Stimulated activated CD8-positive, alpha-beta memory T cell treated with anti-CD3 and anti-CD28 coated beads, Interleukin-4, amount 100 ng/mL, for 24 hours (primary cell): ENCODE measurements around the gene CHD5.

Experiments used
- DNase-seq: peaks from one replicate; pipeline ENCODE4 v3.0.0-alpha.2; 2020; ENCODE audit warnings: low read depth

The CHD5 gene

DNA sequence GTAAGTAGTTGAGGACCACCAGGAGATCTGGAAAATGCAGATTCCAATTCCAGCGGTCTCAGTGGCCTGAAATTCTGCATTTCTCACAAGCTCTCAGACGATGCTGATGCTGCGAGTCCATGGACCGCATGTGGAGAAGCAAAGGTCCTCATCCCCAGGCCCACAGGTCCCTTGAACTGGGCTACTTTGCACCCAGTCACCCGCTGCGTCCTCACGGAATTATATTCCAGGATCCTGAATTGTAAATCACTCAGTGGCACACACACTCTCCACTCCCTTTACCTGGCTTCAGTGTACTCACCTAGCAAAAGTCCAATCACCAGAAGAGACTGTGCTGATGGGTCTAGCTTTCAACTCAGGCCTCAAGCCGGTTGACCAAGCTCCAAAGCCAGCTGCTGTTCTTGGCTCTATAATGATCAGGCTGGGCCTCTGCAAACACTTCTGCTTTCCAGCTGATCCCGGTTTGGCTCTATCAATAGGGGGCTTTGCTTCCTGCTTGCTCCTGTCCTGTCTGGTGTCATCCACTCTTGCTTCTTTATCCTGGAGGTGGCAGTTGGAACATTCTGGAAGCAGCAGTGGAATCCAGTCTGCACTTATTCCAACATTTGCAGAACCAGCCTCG, 20.2 kb upstream of the CHD5 start:
- no peak for DNase-seq

DNA sequence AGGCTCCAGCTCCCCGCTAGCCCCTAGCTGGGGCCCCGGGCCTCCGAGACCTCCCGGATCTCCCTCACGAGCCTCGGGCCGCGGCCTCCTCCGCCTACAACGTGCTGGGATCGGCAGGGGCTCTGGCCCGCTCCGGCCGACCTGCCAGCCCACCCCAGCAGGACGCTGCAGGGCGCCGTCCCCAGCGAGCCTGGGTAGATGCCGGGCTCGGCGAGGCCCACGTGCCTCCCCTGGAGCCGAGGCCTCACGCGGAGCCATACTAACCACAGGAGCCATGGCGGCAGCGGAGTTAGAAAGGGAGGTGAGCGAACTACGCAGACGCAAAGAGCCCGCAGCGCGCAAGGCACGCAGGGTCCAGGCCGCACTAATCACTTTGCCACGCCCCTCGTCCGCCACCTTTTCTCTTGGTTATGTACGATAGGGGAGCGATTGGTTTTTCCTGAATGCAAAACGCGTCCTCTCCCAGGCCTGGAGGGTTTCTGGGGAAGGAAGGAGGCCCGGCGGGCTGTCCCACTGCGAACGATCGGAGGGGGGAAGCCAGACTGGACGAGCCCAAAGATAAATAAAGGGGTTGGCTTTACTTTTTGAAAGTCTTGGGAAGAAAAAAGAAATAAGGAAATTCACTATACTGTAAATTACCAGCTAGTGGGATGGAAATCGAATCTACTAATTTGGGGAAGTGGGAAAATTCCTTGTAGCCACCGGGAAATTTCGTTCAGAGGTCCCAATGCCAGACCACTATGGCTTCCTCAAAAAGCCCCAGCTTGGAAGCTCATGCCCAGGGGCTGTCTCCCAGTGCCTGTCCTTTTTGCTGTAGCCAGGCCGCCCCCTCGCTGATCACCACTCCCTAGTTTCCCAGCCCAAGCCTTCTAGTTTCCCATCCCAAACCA, 19.4 kb upstream of the CHD5 start, which contains the start of gene RPL22:
RPL22 (minus strand) TSS at position 298 of the 890 bp plus-strand sequence; CDS start at position 276, 22 bp downstream.
- DNase-seq = peak; percentile 95

DNA sequence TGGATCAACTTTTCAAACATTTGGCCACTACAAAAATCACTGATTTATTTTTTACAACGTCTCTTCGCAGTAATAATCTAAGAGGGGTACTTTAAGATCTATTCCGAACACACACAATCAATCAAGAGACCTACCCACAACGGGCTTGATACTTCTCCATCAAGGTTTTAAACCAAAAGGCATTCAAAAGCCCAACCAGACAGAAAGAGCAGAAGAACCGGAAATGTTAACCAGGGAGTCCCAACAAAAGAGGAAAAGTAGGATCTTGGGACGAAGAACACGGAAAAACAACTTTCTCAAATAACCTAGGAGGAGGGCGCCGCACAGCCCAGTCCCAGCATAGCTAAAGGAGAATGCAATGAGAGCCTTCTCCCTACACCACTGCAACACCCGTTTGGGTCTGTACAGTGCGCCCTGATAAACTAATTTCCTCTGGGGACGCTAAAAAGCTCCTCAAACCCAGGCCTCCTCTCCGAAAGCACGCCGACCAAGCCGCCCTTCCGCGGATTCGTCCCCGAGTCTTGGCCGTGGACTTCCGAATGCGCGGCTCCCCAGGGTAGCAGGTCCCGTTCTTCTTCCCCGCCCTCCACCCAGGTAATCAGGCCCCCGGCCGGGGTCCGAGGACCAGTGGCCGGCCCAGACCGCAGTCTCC, 18.7 kb upstream of the CHD5 start:
- DNase-seq = no peak

DNA sequence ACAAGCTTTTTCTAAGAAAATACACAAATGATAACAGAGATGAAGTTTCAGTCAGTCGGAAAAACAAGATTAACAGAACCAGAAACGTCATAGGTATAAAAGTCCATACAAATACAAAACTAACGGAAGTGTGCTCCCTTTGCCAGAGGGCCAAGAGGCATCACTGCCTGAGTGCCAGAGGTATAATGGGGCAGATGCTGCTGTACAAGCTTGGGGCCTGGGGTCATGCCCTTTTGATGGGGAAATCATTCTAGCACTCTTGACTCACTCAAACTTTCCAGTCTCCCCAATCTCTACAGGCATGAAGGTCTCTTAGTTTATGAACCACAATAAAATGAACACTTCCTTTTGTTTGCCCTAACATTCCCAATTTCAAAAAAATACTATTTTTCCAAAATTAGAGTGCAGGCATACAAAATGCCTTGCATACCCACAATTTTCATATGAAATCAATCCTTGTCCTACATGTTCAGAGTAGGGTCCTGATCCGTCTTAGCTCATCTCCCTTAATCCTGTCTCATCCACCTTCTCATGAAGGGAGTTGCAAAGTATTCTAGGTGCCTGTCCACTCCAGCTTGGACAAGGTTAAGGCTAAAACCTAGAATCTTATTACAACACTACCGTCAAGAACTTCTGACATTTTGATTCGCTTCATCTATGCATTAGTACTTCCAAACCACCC, 17.8 kb upstream of the CHD5 start:
- DNase-seq = no peak

DNA sequence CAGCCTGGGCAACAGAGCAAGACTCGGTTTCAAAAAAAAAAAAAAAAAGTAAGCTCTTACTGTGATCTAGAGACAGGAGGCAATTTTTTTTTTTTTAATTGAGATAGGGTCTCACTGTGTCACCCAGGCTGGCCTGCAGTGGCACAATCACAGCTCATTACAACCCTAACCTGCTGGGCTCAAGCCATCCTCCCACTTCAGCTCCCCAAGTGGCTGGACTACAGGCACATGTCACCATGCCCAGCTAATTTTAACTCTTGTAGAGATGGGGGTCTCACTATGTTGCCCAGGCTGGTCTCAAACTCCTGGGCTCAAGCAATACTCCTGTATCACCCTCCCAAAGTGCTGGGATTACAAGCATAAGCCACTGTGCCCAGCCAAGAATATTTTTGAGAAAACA, 11.8 kb upstream of the CHD5 start:
- DNase-seq = no peak

DNA sequence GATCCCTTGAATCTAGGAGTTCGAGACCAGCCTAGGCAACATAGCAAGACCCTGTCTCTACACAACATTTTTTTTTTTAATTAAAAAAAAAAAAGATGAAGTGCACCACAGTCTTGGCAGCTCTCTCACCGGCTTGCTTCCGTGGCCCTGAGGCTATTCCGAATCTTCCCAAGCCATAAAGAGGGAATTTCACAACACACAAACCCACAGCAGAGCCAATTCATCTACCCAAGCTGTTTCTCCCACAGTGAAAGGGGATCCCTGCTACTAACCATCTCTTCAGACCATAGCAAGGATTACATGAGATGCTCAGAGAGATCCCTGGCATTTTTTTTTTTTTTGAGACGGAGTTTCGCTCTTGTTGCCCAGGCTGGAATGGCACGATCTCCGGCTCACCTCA, 8.3 kb upstream of the CHD5 start:
- no peak for DNase-seq

DNA sequence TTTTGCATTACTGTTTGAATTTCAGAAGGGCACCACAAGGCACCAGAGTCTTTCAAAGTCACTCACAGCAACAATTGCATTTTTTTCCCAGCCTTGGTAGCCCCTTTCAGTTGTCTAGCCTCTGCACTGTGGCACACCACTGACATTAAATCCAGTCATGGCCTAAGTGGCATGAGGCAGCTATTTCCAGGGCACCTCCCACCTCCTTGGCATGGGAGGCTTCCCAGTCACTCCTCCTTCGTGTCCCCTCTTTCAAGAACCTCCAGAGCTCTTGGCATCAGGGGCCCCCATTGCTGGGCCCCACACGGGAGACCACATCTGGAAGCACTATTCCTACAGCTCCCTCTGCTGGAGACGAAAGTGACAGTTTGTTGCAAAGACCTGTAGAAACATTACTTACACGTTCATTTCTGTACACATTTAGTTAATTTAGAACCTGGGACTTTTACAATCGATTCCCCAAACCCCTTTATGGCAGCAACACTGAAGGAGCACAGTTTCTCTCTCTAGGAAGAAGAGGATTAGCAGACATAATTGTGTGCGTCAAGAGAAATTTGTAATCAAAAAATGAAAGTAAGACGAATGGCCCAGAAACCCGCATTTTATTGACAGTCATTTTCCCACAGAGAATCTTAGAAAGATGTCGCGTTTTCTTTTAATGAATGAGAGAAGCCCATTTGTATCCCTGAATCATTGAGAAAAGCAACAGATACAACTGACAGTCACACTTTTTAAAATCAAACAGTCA, 5.7 kb upstream of the CHD5 start:
- no peak for DNase-seq

DNA sequence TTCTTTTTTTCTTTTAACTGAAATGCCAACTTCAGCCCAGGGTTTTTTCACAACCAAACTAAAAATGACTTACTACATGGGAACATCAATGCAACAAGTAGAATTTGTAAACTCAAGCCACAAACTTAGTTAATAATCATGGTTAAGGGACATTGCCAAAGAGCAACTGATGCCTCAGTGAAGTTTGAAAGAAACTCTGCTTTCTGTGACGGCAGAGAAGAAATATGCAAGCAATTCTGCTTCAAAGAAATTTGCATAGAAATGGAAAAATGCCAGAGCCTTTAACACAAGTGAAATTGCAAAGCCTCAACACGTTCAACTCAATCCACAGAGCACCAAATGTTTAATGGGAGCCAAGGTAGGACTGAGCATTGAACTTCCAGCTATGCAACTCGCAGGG, 5.0 kb upstream of the CHD5 start:
- no peak for DNase-seq

DNA sequence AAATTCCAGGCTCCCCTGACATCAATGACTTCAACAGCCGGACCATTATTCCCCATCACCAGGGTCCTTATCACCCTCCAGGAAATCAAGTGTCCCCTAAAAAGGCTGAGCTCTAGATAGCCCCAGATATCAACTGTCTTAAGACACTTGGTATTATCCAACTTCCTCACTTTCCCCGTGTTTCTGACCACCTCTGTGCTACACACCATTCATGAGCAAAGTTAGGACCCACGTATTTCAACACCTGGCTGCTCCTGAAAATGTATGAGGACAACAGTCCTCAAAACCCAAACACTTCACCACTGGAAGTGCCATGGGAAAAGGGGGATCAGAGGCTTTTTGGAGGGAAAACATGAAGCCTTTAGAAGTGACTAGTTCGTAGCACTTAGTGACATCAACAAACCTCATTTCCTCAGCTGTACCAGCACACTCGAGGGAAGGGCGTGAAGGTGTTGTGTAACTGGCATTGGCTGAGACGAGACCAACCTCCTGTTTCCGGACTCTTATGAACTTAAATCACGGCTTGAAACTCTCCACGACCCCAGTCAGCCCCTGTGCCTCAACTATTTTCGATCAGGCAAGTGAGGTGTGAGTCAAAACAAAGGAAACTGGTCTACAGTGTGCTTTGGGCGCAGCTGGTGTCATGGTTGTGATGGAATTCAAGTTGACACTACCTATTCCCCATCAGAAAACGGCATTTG, 4.1 kb upstream of the CHD5 start:
- DNase-seq = no peak

DNA sequence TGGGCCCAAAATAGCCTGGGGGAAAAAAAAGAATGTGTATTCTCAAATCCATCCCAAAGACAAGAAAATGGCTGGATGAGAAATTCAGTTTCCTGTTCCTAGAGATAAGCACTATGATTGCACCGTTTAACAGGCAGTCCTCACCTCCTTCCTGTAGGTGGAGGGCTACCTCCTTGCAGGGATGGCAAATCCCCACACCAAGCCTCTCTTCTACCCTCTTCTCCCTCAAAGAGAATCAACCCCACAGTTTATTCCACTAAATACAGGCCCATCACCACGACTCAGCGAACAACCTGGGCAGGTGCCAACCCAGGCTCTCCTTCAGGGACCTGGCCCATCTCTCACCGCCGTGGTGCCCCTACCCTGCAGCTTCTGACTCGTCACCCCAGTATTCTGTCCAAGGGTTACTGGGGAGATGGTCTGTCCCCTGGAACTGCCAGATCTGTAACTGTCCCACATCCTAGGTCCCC, 3.4 kb upstream of the CHD5 start:
- DNase-seq = no peak

DNA sequence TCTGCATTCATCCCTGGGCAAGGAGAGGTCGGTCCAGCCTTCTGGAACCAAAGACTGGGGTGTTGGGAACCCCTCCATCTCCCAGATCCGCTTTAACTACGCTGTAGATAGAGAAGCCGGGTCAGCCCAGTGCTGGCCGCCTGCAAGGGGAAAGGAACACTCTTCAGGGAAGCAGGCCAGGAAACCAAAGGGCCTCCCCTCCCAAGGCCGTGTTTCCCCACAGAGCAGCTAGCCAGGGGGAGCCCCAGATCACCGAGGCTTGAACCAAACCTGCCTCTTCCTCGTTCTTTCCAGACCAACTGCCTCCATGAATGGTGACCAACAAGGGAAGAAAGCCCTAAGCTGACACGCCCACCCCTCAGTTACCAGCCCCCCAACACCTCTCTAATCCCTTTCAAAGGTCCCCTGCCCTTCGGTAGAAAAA, 1.2 kb upstream of the CHD5 start:
- DNase-seq = no peak

DNA sequence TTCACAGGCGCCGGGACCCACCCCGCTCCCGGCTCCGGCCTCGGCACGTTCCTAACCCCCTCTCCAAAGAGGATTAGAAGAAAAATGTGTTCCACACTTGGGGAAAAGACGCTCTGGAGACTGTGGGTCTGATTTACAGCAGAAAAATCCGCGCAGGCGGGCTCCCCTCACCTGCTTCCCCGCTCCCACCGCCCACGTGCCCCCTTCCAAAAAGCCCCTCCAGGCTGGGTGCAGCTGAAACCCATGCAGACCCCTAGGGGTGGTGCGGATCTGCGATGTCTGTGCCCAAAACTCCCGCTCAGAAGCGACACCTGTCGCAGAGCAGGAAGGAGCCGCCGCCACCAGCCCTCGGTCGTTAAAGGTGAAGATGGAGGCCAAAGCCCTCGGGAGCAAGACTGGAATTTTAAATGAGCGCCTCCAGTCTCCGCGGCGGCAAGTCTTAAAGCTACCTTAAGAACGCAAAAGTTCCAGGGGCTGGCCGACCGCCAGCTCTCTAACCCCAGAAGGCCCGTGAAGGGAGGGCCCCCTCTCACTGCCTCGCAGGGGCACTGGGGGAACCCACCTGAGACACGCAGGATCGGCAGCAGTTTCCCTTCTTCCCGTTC, 688 bp upstream of the CHD5 start:
- DNase-seq = no peak

DNA sequence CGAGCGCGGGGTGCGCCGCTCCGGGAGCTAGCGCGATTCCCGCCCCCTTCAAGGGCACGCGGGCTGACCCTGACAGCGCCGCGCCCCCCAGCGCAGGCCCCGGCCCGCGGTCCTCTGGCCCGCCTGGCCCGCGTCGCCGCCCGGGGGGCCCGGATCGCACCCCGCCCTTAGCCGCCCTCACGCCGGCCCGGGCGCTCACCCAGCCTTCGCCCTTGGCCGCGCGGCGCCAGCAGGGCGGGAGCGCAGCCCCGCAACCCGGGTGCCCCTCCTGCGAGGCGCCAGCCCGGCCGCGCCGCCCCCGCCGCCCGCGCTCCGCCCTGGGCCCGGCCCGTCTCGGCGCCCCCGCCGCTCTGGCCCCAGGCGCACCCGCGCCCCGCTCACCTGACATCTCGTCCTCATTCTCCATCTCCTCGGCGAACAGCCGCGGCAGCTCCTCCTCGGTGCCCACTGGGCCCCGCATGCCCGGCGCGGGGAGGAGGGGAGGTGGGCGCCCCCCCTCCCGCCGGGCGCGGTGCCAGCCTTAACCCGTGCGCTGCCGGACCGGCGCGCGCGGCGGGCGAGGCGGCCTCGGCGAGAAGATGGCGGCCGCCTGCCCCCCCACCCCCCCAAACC, 451 bp downstream of the CHD5 start:
- DNase-seq = no peak

DNA sequence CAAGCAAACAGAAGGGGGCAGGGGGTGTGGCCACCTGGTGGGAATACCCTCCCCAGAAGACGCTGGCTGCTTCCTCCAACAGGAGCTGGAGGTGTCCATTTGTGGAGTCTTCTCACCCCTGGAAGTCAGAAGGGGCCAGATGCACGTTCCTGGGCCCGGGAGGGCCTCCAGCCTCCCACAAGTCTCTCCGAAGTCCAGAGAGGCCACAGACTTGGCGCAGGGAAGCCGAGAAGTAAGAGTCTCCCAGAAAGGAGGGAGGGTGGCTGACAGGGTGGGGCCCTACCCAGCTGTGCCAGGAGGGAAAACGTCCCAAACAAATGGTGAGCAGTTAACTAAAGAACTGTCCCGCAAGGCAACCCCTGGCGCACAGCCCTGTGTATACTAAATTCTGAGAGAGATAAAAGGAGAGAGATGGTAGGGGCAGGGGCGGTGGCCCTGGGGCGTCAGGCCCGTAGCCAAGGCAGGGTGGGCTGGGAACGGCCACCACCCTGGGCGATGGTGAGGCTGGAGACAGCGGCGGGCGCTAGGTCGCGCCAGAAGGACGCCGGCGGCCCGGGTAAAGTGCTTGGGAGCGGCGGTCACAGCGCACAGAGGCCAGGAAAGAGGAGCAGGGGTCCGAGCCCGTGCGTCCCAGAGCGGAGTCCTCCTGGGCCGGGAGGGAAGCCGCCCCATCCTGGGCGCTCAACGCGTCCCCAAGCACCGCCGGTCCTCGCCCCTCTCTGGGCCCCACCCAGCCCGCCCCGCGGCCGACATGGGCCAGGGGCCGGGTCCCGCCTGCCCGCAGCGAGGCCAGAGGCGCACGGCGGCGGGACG, 1.2 kb downstream of the CHD5 start:
- DNase-seq = no peak

DNA sequence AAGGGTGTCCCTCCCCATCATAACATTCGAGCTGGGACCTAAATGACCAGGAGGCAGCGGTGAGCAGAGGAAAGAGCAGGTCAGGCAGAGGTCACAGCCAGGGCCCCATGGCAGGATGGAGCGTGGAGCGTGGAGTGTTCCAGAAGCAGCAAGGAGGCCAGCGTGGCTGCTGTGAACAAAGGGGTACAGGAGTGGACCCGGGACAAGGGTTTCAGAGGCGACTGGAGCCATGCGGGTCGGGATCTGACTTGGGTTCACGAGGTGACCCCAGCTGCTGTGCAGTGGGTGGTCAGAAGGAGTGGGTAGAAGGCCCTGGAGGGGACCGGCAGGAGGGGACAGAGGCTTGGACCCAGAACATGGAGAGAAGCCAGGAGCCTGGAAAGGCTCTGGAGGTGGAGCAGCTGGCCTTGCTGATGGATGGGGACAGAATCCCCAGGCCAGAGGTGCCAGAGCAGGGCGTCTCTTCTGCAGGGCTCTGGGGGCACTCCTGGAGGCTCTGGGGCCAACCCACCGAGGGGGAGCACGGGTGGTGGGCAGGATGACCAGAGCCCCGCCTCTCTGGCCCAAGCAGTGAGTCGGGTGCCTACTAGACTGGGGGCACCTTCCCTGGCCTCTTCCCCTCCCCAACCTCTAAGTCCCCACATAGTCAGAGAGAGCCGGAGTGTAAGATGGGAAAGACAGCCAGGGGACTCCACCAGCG, 2.3 kb downstream of the CHD5 start:
- DNase-seq = no peak

DNA sequence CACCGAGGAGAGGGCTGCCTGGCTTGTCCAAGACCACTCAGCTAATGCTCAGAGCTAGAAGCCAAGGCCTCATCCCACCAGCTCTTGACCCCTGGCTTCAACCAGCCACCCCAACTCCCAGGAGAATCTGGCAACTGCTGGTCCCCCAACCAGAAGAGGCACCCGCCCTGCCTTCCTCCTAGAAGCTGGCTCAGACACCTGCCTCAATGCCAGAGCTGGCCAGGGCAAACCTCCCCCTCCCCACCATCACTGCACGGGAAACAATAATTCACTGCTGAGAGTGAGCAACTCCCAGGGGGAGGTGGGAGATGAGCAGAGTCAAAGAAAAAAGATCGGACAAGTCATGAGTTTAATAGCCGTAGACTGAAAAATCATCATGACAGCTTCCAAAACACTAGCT, 3.3 kb downstream of the CHD5 start:
- DNase-seq = no peak

DNA sequence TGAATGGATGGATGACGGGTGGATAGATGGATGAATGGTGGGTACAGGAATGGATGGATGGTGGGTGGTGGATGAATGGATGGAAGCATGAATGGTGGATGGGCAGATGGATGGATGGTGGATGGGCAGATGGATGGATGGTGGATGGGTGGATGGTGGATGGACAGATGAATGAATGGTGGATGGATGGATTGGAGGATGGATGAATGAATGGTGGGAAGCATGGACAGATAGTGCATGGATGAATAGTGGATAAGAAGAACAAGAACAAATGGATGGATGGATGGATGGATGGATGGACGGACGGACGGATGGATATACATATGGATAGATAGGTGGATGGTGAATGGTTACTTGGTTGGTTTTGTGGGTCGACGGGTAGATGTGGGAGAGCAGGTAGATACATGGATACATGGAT, 4.7 kb downstream of the CHD5 start:
- DNase-seq = no peak

DNA sequence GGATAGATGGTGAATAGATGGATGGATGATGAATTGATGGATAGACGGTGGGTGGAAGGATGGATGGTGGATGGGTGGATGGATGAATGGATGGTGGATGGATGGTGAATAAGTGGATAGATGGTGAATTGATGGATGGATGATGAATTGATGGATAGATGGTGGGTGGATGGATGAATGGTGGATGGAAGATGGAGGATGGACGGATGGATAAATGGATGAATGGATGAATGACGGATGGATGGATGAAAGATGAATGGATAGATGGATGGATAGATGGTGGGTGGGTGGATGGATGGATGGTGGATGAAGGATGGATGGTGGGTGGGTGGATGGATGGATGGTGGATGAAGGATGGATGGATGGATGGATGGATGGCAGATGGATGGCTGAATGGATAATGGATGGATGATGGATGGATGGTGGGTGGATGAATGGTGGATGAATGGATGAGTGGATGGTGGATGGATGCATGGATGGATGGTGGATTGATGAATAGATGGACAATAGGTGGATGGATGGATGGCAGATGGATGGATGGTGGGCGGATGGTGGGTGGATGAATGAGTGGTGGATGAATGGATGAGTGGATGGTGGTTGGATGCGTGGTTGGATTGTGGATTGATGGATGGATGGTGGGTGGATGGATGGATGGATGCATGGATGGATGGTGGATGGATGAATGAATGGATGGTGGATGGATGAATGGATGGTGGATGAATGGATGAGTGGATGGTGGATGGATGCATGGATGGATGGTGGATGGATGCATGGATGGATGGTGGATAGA, 5.3 kb downstream of the CHD5 start:
- DNase-seq = no peak
